Activated T-cell treated with anti-CD3 and anti-CD28 coated beads, Interleukin-2, amount 50 U/mL, for 48 hours (primary cell): ENCODE data around the gene OVCH1.
"Not testable (repeated sequence)": the region's sequence is repeated elsewhere in the genome, so short reads cannot be mapped to it uniquely, and the experiment has no call there.

ENCODE experiments used
- DNase-seq, 2 experiments: peaks; one replicate each; pipeline ENCODE4 v3.0.0-alpha.2; 2020

The OVCH1 gene

DNA sequence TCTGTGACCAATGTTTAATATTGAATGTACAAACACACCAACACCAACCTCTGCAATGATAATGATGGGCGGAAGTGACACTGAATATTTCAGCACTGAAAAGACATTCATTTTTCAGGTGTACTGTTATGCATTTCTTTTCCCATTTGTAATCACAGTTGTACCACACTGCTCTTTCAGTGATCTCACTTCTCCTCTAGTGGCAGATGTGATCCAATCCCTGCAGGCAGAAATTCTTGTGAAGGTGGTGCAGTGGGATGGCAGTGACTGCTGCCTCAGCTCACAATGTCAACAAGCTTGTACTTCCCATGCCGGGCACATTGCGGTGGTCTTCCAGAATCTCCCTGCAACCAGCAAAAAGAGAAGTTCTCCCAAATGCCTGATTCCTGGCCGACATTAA, 93.5 kb downstream of the OVCH1 start:
- no peak for DNase-seq

GRCh38 chr12:29402437-29402836, 95.0 kb downstream of the OVCH1 start:
- no peak for DNase-seq

DNA sequence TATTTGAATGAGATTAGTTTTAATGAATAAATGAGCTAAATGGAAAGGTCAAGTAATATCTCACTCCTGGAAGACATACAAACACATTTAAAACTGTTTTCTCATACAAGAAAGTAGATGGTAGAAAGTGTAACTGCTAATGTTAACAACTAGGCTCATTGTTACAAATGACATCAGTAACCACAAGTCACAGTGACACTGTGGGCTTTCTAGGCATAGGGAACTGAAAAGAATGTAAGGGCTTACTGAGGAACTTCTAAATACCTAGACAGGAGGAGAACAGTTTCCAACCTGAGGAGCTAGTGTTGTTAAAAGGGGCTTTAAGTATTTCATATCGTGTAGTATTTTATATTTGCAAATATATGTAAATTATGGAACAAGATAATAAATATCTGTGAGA, 99.0 kb downstream of the OVCH1 start:
- no peak for DNase-seq

- no peak for DNase-seq
These were observed 100.7 kb downstream of the OVCH1 start for GRCh38 chr12:29396774-29397173.

DNA sequence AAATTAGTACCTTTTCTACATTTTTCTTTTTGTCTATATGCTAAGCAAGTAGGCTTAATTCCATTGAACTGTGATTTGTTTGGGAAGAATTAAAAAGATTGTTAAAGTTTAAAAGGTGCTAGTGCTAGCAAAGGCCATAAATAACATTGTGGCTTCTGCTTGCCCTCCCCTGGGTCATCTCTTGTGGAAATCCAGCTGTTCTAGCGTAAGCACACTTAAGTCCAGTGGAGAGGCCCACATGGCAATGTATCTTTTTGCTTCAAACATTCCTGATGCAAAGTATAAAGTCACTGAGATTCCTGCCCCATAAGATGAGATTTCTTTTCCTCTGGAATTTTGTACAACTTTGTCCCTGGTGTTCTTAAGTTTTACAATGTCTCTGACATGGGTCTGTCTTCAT, 102.1 kb downstream of the OVCH1 start:
- no peak for DNase-seq

GRCh38 chr12:29390419-29390818, 107.1 kb downstream of the OVCH1 start:
- DNase-seq: not testable (repeated sequence)

- DNase-seq: no peak
These were observed 108.1 kb downstream of the OVCH1 start for GRCh38 chr12:29389295-29389919.

DNA sequence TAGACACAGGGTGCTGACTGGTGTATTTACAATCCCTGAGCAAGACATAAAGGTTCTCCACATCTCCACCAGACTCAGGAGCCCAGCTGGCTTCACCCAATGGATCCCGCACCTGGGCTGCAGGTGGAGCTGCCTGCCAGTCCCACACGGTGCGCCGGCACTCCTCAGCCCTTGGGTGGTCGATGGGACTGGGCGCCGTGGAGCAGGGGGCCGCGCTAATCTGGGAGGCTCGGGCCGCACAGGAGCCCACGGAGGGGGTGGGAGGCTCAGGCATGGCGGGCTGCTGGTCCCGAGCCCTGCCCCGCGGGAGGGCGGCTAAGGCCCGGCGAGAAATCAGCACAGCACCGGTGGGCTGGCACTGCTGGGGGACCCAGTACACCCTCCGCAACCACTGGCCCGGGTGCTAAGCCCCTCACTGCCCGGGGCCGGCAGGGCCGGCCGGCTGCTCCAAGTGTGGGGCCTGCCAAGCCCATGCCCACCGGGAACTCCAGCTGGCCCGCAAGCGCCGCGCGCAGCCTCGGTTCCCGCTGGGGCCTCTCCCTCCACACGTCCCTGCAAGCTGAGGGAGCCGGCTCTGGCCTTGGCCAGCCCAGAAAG, 111.3 kb downstream of the OVCH1 start:
- not testable (repeated sequence) for DNase-seq

GRCh38 chr12:29385194-29385593, 112.3 kb downstream of the OVCH1 start:
- DNase-seq: not testable (repeated sequence)

GRCh38 chr12:29382251-29382650, 115.2 kb downstream of the OVCH1 start:
- no peak for DNase-seq

DNA sequence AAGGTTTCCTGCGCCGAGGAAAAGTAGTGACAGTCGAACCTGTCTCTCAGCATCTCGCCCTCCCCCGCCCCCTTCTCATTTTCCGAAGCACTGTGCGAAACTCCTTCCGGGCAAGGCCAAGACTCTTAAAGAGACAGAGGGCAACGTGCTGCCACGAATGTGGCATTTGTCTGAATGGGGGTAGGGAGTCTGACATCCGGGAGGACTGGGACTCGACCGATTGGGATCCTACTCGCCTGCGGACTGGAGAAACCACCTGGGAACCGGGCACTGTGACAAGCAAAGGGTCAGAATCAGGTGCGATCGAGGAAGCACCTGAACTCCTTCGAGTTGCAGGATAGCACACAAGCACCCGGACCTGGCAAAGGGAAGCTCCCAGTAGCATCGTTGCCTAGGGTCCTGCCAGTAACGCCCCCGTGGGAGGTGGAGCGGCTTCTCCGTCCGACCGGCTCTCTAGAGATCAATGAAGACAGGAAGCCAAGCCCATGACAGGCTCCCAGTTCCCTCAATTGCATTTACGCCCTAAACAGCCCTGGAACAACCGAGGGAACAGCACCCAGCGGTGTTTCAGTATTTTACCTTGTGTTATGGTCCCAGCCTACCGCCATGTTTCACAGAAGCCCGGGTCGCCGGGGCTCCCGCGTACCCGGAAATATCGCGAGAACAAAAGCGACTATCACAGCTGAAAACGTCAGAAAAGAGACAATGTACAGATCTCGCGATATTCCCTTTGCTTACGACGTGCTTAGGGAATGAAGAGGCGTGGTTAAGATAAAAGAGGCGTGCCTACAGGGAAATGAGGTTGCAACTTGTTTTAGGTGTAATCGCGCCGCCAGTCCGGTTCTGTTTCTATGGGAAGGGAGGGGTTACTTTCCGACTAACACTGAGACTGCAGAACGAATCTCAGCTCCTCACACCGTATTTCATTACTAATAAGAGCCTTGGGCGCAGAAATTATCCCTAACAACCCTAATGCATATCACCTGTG, 116.7 kb downstream of the OVCH1 start, which contains the start of gene ERGIC2:
TSS of gene ERGIC2 (minus strand) at position 637 of the 988 bp plus-strand sequence. CDS start 9,539 bp downstream, outside the sequence.
- peak; percentile 91 to 92 for DNase-seq
